Left renal cortex interstitium (tissue), 4 donors: Measurements from ENCODE around the gene GJB5. TPM values are rescaled to one million over a fixed set of nuclear protein-coding genes. Genes with fewer than 3 reads are reported as not detected.

Experiments used
- DNase-seq, 4 donors: peaks; one replicate each; pipeline ENCODE4 v3.0.0-alpha.2; 2013; ENCODE audit warnings: low read depth in 4 of 4, low spot score in 2 of 4, missing footprints in 1 of 4
- polyA plus RNA-seq, 4 donors: library from polyadenylated mRNA; unstranded; fragments of 120-200 nt; gene quantifications; one replicate each; pipeline ENCODE4 v1.2.1, GENCODE V29; 2013; ENCODE audit not compliant: insufficient read length in 4 of 4

GJB5 gene
- polyA plus RNA-seq, 4 donors = 0.22 to 0.51 (median 0.30) TPM; not detected in 1

GRCh38 chr1:34792868-34793727 lies 38.3 kb downstream of the GJB5 start, which contains the start of gene GJA4:
Gene GJA4 (plus strand): TSS chr1:34792999. CDS start chr1:34794214, 1,215 bp downstream.
- no peak for DNase-seq

GRCh38 chr1:34794001-34794789 lies 39.3 kb downstream of the GJB5 start:
- DNase-seq = no peak

- DNase-seq = no peak
Observed at GRCh38 chr1:34794790-34795180, 39.9 kb downstream of the GJB5 start.

GRCh38 chr1:34795916-34796315 lies 41.1 kb downstream of the GJB5 start:
- no peak for DNase-seq

GRCh38 chr1:34796990-34797389 lies 42.1 kb downstream of the GJB5 start:
- no peak for DNase-seq

GRCh38 chr1:34800214-34800613 lies 45.4 kb downstream of the GJB5 start:
- DNase-seq = no peak

- no peak for DNase-seq
Observed at GRCh38 chr1:34803770-34804169, 48.9 kb downstream of the GJB5 start.

- DNase-seq = no peak
Observed at GRCh38 chr1:34806396-34806795, 51.5 kb downstream of the GJB5 start.

Other genes starting within 250 kb of the GJB5 start
- under 1 TPM in 3 of 4 donors, not detected in 1; 0.14 to 0.25 (median 0.16) TPM for gene GJB4, start 4.7 kb downstream of the GJB5 start, polyA plus RNA-seq
- under 1 TPM; 0.11 to 0.42 (median 0.16) TPM for gene GJB3, start 26.2 kb downstream of the GJB5 start, polyA plus RNA-seq
- 10 to 100 TPM; 14.0 to 22.0 (median 20.0) TPM for gene GJA4, start 38.0 kb downstream of the GJB5 start, polyA plus RNA-seq
- gene SMIM12, start 104.7 kb downstream of the GJB5 start, polyA plus RNA-seq = 10 to 100 TPM; 30.9 to 40.0 (median 33.1) TPM
- gene DLGAP3, start 174.6 kb downstream of the GJB5 start, polyA plus RNA-seq = 1 to 10 TPM; 1.7 to 2.9 (median 2.5) TPM
- 10 to 100 TPM; 24.9 to 32.8 (median 30.5) TPM for gene TMEM35B, start 230.3 kb downstream of the GJB5 start, polyA plus RNA-seq